HuH-7 (cell line): ENCODE measurements around the gene NPHP4.
A peak's percentile ranks its signal among the peaks of the same experiment; 100 is the strongest.

Experiments
- DNase-seq: peaks from one replicate; pipeline ENCODE4 v3.0.0; 2011; ENCODE audit warnings: low spot score

Gene NPHP4

GRCh38 chr1:5971471-5972197, 20.6 kb downstream of the NPHP4 start:
- DNase-seq, result no peak

GRCh38 chr1:5970610-5971273, 21.5 kb downstream of the NPHP4 start:
- no peak for DNase-seq

GRCh38 chr1:5969168-5969567, 23.1 kb downstream of the NPHP4 start:
- no peak for DNase-seq

DNA sequence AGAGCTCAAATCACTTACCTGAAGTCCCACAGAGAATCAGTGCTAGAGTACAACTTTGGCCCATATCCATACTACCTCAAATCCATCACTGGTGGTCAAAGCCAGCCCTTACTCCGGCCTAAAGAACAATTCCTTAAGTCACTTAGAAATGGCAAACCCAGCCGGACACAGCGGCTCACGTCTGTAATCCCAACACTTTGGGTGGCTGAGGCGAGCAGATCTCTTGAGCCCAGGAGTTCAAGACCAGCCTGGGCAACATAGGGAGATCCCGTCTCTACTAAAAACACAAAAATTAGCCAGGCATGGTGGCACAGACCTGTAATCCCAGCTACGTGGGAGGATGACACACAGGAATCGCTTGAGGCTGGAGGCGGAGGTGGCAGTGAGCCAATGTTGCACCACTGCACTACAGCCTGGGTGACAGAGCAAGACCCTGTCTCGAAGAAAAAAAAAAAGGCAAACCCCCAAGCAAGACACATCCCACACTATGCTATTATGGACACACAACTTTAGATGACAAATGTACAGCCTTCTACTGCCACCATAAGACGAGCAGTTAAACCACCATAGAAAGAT, 24.0 kb downstream of the NPHP4 start:
- no peak for DNase-seq

DNA sequence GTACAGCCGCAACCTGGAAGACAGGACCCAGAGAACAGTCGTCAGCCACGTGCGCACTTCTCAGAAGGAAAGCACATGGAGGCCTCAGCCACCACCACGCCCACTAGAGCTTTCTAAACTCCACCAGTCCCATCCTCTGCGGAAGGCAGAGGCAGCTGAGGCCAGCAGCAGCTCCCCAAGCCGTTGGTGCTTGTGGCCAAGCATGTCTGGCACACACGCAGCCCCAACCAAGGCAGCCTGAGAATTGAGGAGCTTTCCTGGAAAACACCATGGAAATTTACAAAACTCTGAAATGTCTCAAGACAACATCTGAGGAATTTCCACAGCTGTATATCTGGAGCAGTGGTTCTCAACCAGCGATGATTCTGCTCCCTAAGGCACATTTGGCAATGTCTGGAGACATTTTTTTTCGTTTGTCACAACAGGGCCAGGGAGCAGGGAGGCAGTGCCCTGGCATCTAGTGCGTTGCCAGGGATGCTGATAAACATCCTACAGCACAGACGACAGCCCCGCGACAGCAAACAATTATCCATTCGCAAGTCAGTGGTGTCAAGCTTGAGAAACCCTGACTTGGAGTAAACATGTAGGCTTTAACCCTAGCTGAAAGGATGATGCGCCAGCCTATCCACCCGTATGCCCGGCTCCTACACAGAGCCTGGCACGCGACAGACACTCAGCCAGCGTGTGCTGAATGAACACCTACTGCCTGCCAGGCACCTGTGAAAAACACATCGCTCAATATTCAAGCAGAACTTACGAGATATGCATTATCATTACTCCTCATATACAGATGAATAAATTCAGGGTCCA, 24.7 kb downstream of the NPHP4 start:
- DNase-seq, result no peak

DNA sequence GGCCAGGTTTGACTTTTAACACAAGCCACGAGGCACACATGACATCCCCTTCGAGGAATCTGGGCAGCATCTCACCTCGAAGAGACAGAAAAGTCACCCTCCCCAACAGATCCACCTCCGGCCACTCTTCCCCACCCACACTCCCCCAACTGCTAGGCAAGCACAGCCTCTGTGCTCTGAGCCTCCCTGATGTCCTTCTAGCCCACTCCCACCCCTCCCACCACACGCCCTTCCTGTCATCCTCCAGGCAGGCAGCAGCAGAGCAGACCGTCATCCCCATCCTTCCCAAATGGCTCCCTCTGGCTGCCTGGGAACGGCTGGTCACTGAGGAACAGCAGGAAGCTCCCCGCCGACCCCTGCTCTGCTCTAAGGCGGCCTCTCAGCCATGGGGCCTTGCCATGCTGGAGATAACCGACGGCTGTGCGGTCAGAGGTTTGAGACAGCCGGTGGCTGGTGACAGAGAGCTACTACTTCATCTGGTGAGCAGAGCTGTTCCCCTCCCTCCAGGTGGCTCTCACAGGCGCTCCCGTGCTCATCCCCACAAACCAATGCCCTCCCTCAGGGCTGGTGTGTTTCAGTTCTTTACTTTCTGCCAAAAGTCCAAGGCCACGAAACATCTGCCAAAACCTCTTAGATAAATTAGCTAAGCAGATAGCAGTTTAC, 25.6 kb downstream of the NPHP4 start:
- no peak for DNase-seq

DNA sequence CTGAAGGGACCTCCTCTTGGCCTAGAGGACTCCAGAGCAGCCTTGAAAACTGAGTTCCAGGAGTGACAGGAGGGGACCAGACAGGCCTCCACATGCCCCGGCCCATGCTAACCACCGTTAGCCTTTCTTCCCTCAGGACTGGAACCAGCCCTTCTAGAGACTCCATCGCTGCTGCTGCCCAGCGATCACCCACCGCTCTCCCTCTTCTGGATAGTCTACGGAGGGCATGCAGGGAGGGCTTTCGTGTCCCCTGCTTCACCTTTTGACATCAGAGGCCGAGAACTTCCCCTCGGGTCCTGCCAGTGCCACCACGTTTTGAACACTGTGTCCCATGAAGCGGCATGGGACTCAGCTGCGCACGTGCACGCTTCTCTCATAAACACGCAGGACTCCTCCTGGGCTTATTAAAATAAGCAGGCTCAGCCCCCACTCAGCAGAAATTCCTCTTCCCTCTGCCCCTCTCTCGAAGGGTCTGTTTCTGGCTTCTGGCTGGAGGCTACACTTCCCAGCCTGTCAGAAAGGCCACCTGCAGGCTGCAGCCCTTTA, 26.6 kb downstream of the NPHP4 start:
- no peak for DNase-seq

DNA sequence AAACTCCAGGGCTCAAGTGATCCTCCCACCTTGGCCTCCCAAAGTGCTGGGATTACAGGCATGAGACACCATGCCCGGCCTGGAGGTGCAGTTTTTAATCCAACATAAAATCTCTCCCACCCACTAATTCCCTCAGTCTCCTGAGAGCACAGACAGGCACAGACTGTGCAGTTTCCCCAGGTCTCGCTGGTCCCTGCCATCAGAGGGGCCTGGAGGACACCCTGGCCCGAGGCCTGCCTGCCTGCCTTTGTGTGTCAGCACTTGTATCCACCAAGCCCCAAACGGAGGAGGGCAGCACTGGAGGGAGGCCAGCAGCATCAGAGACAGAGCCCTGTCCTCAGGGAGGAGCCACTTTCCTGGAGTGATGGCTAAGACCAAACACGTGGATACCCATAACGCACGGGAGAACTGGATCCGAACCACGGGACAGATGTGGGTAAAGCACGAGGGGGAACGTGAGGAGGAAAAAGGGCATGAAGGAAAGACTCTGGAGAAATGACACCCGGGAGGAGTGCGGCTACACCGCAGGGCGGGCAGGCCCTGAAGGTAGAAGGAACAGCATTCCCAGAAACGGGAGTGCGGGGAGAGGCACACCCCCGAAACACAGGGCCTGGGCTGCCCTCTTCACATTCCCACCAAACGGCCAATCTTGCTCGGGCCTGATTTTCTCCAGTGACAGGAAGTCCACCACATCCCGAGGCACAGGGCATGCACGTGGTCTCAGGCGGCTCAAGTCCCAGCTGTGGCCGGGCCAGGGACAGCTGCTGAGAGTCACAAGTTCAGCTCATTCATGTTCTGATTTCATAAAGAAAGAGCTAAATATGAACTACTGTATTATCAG, 29.7 kb downstream of the NPHP4 start:
- DNase-seq, result no peak

- no peak for DNase-seq
These were observed 30.6 kb downstream of the NPHP4 start for GRCh38 chr1:5961601-5962000.

GRCh38 chr1:5960336-5960735, 31.9 kb downstream of the NPHP4 start:
- no peak for DNase-seq

- no peak for DNase-seq
These were observed 32.5 kb downstream of the NPHP4 start for GRCh38 chr1:5959667-5960230.

DNA sequence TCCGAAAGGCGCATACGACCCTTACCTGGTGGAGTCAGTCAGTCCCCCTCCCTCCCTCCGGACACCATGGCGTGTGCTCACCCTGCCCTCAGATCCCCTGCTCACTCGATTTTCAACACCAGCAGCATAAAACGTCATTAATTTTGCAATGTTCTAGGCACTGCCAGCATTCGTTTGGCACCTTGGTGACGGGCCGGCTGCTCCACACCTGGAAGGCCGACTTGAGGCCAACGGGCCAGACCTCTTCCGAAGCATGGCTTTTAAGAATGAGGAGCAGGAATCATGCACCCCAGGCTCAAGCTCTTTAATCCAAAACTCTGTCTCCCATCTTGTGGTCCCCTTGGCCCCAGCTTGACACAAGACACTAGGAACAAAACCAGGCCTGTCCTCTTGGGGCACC, 33.1 kb downstream of the NPHP4 start:
- DNase-seq, result no peak

- no peak for DNase-seq
These were observed 36.0 kb downstream of the NPHP4 start for GRCh38 chr1:5956022-5956830.

DNA sequence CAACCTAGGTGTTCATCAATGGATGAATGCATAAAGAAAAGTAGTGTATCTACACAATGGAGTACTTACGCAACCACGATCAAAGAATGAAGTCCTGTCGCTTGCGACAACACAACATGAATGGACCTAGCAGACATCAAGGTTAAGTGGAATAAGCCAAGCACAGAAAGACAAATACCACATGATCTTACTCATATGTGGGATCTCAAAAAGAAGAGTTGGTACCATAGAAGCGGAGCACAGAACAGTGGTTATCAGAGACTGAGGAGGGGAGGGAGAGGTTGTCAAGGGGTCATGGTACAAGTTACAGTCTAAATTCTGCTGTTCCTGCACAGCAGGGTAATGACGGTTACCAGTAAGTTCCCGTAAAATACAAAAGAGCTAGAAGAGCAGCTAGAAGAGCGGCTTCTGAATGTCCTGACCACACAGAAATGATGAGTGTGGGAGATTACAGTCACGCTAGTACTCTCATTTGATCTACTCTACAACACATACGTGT, 36.7 kb downstream of the NPHP4 start:
- DNase-seq, result peak; percentile 43

- DNase-seq, result no peak
These were observed 37.3 kb downstream of the NPHP4 start for GRCh38 chr1:5954964-5955363.

DNA sequence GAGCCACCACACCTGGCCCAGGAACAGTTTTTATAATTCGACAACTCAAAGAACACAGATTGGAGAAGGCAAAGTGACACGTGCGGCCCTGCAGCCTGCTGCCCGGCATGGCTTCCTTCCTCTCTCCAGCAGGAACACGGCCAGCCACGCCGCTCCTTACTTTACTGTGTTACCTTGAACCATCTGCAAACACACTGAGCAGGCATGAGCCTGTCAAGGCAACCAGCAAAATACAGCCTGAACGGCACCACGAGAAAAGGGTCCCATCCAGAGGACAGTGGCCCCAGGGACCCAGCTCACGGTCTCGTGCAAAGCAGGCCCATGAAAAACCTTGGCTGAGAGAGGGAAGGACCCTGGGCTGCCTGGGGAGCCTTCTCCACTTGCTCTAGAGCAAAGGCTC, 38.8 kb downstream of the NPHP4 start:
- no peak for DNase-seq

DNA sequence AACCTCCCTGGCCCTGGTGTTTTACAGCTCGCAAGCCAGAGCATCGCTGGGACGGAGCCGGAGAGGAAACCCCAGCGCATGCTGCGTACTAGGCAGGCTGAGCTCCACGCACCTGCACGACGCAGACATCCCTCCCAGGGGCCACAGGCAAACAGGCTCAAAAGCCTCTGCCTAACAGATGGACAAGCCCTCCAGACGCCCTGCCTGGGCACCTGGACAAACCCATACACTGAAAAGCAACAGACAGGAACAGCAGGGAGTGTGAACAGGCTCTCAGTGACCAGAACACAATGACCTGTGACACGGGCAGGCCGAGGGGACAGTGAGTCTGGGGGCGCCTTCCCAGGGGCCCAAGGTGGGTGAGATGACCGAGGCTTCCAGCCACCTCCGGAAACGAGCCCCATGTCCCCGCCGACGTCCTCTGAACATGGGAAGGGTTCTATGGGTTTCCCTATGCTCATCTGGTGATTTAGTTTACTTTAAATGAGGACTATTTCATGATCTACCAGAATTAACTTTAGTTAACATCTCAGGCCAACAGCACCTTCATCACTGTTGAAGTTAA, 40.3 kb downstream of the NPHP4 start:
- DNase-seq, result no peak

DNA sequence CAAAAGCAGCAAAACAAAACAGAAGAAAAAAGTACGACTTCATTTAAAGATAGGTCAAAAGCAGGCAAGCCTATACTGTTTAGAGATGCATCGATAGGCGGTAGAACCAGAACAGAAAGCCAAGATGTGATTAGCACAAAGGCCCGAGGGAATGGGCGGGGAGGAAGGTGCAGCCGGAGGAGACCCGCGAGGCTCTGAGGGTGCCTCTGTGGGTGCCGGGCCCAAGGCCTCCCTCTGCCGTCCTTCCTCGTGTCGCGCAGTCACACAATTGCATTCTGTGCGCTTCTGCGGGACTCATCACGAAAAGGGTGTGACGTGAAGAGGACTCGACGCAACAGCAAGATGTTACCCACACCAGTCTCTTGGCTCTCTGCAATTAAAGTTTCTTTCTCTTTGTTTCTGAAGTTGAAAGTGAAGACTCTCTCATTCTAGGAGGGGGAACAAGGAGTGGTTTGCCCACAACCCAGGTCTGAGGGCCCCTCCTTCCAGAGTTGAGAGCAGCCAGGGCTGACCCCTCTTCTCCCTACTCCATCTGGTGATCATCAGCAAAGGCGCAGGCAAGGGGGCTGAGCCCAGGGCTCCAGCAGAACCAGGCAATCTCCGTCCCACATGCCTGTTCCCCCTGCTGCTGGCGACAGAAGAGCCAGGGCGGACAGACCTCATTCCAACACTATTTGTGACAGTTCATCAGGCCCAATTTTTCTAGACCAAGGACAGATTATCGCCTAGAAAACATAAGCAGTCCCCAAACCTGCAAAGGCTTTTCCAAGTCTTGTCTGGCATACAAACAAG, 41.0 kb downstream of the NPHP4 start:
- no peak for DNase-seq
